ENCODE measurements around the gene SLC16A3. TPM values are rescaled to one million over a fixed set of nuclear protein-coding genes. Genes with fewer than 3 reads are reported as not detected.

SLC16A3 gene
- total and polyA plus RNA-seq, 2 of the 8 experiments (the other 6 are each of a cell fraction or from before 2014, with no cell fraction given): 3.8 to 8.7 TPM

- Histone ChIP-seq H3K18ac (ENCODE audit: extremely low read depth, low read length) (no peak overlapping the region), H3K4me3 (ENCODE audit: extremely low read depth in 1 of 4, insufficient read depth in 2 of 4, low read depth in 3 of 4, low read length in 4 of 4) (0 out of 8 replicates have a peak overlapping the region, but pooled peaks of 1 of the 4 experiments have one; percentile 93), H2BK15ac (ENCODE audit: low read length) (no peak overlapping the region), H3K14ac (ENCODE audit: insufficient read length) (no peak overlapping the region), H2AK5ac (ENCODE audit: low read depth, low read length) (no peak overlapping the region), H3K4ac (replicated peaks; ENCODE audit: insufficient read length, low read depth, low read length) (no peak overlapping the region), H3K36me3 (ENCODE audit: control insufficient read depth in 2 of 4, insufficient read depth in 4 of 4, low read length in 3 of 4) (peaks cover 3 to 24% (median 6%) of the 10 kb centered on the region in 4 experiments; a peak in 5 of 8 replicates), H3K23me2 (ENCODE audit: low read depth, low read length) (peaks cover 6% of the 10 kb centered on the region), H3K9ac (replicated peaks in 1 of 4; ENCODE audit: extremely low read depth in 1 of 4, low read depth in 3 of 4, low read length in 3 of 4) (no peak overlapping the region), H3K23ac (ENCODE audit: insufficient read length) (no peak overlapping the region), H3K4me1 (replicated peaks in 1 of 4; ENCODE audit: control insufficient read depth in 3 of 4, insufficient read depth in 4 of 4, low read length in 3 of 4) (peaks cover 0 to 30% (median 7%) of the 10 kb centered on the region in 4 experiments; a peak in 6 of 7 replicates), H4K91ac (replicated peaks; ENCODE audit: insufficient read length, low read length) (no peak overlapping the region), H4K5ac (ENCODE audit: insufficient read length, low read depth, low read length) (no peak overlapping the region), H3K27me3 (replicated peaks in 1 of 4; ENCODE audit: control insufficient read depth in 3 of 4, extremely low read depth in 1 of 4, insufficient read depth in 3 of 4, low read length in 3 of 4) (peaks cover 0 to 5% (median 5%) of the 10 kb centered on the region in 4 experiments; a peak in 3 of 7 replicates), H2BK12ac (ENCODE audit: low read depth, low read length) (no peak overlapping the region), H3K79me1 (ENCODE audit: low read depth, low read length) (peaks cover 26% of the 10 kb centered on the region), H4K8ac (ENCODE audit: extremely low read depth, insufficient read depth, low read length) (no peak overlapping the region), H2BK20ac (ENCODE audit: low read length) (no peak overlapping the region), H2BK5ac (ENCODE audit: low read depth, low read length) (no peak overlapping the region), H3K27ac (ENCODE audit: low read depth, low read length) (no peak overlapping the region), H3K79me2 (ENCODE audit: control insufficient read depth in 1 of 2, insufficient read depth in 2 of 2, low read length in 2 of 2) (peaks cover 52 to 62% of the 10 kb centered on the region in 2 experiments), H3K56ac (replicated peaks; ENCODE audit: insufficient read length, low read depth, low read length) (no peak overlapping the region), H2BK120ac (replicated peaks; ENCODE audit: low read depth, low read length) (no peak overlapping the region), H3K9me3 (ENCODE audit: insufficient read depth in 2 of 2, low read depth in 1 of 2, low read length in 1 of 2) (no peaks in the 10 kb centered on the region), H3K4me2 (ENCODE audit: insufficient read depth in 1 of 2, low read depth in 2 of 2, low read length in 2 of 2) (peak overlapping the region; percentile 15 to 71; a peak in 2 of 4 replicates), H4K20me1 (replicated peaks in 1 of 2; ENCODE audit: control insufficient read depth in 1 of 2, insufficient read depth in 2 of 2, low read length in 2 of 2) (peaks cover 41 to 47% of the 10 kb centered on the region in 2 experiments), H2AFZ (ENCODE audit: low read length) (no peak overlapping the region)
- TF ChIP-seq CHD1 (IDR thresholded peaks at IDR 0.05; ENCODE audit: low read depth, low read length) (no peak), SIRT6 (IDR thresholded peaks at IDR 0.05; ENCODE audit: low read length) (no peak), POLR2AphosphoS5 (IDR thresholded peaks at IDR 0.05; ENCODE audit: low read depth, low read length) (0 out of 2 replicates have a peak, but pooled peaks have one; percentile 10)
- 91% methylated on average over 6 of the region's 6 CpGs; no CpG with 5 or more reads in 1 of the 2 experiments for WGBS, 2 experiments (ENCODE audit: extremely low coverage in 1 of 2, insufficient coverage in 1 of 2, insufficient read length in 1 of 2, insufficient replicate concordance in 2 of 2, low coverage in 1 of 2, low lambda C conversion rate in 2 of 2, missing lambda C conversion rate in 1 of 2)
- POLR2A ChIA-PET (ENCODE audit: partially characterized antibody): interaction anchor here (0.6 to 6.4 kb wide), 6 partner anchors 12 to 1998 kb away, joined by 3 to 41 read pairs (median 4); no protein-coding TSS in a partner anchor
- no peak for DNase-seq (ENCODE audit: low read depth in 1 of 2, low spot score in 2 of 2)
- CTCF ChIA-PET (ENCODE audit: partially characterized antibody): interaction anchor here (1.1 to 1.2 kb wide), 2 partner anchors 15 to 153 kb away, joined by 3 read pairs; no protein-coding TSS in a partner anchor
- no peak for FAIRE-seq
Measured at GRCh38 chr17:82271401-82271800, 42.6 kb downstream of the SLC16A3 start.

All from H1 (cell line).